Neural progenitor cell (in vitro differentiated cells): ENCODE measurements around the gene SEL1L3.

Experiments
- CTCF ChIP-seq: fragments of 200-600 bp; sonication (generic); IDR thresholded peaks from 2 replicates; pipeline ENCODE4 v1.5.1; 2017; ENCODE audit warnings: antibody characterized with exemption, mild to moderate bottlenecking
- EZH2 ChIP-seq: fragments of 200-600 bp; sonication (generic); IDR thresholded peaks from 2 replicates; pipeline ENCODE4 v1.6.1; 2017; ENCODE audit warnings: antibody characterized with exemption, mild to moderate bottlenecking, moderate library complexity

GRCh38 chr4:25743971-25744370, 118.8 kb downstream of the SEL1L3 start:
- TF ChIP-seq CTCF (no peak), EZH2 (no peak)
